Colonic mucosa (tissue), 4 donors: ENCODE measurements around the gene HOXD10. TPM values are rescaled to one million over a fixed set of nuclear protein-coding genes. Genes with fewer than 3 reads are reported as not detected.
A peak's percentile ranks its signal among the peaks of the same experiment; 100 is the strongest.

Experiments
- DNase-seq: peaks from one replicate; pipeline ENCODE4 v3.0.0-alpha.2; 2020
- H3K27ac ChIP-seq: fragments of 200-600 bp; one replicate; pipeline ENCODE4 v1.8.0; 2021
- H3K27me3 ChIP-seq: fragments of 200-600 bp; one replicate; pipeline ENCODE4 v1.8.0; 2021
- H3K36me3 ChIP-seq: fragments of 200-600 bp; one replicate; pipeline ENCODE4 v1.8.0; 2021
- H3K4me1 ChIP-seq: fragments of 200-600 bp; one replicate; pipeline ENCODE4 v1.8.0; 2021; ENCODE audit warnings: mild to moderate bottlenecking
- H3K4me3 ChIP-seq: fragments of 200-600 bp; one replicate; pipeline ENCODE4 v1.8.0; 2021
- H3K9ac ChIP-seq, 2 donors: one replicate each; pipeline ENCODE4 v1.7.0; 2013; ENCODE audit warnings: control low read depth in 2 of 2, low read depth in 2 of 2, low read length in 2 of 2
- H3K9me3 ChIP-seq: fragments of 200-600 bp; one replicate; pipeline ENCODE4 v1.8.0; 2021
- CTCF ChIP-seq: fragments of 200-600 bp; IDR thresholded peaks from one replicate; pipeline ENCODE4 v1.8.0; 2022; ENCODE audit warnings: antibody characterized with exemption, mild to moderate bottlenecking
- intact Hi-C: fragments of 100-400 bp; cut with DNase I; formaldehyde crosslinking; loops from one replicate; pipeline ENCODE4 v1.14.1; 2022
- total RNA-seq, 2 donors: library from RNA; stranded (reverse); fragmentation: NEBNext Ultra II Directional in 1 of 2; extraction: Animal tissue kit (Norgen Biotek cat#: 25700) in 1 of 2; gene quantifications; one replicate each; pipeline ENCODE4 v1.2.1, GENCODE V29; 2021
- donor health status: healthy.
- donor health status: DM: no; HTN: no; CAD: no.
- donor health status: DM: no; HTN: no; CAD: no.

Gene HOXD10
- total RNA-seq, 2 donors from 2014 or later = 0.32 to 1.9 TPM

- peaks cover 45% of the 10 kb centered on the region for H3K27me3 ChIP-seq
- peak within 1 kb of the TSS; percentile 75 for H3K27ac ChIP-seq
- H3K9me3 ChIP-seq = no peaks in the 10 kb centered on the region
- peak within 1 kb of the TSS; percentile 67 to 70 for H3K9ac ChIP-seq
- H3K4me1 ChIP-seq = no peaks in the 10 kb centered on the region
- intact Hi-C loops = loop anchor here (5.0 to 10.0 kb wide), 3 partner anchors 508 to 1016 kb away; no protein-coding TSS in a partner anchor
- no peak for TF ChIP-seq CTCF
- peak within 1 kb of the TSS; percentile 41 for H3K4me3 ChIP-seq
- no peaks in the 10 kb centered on the region for H3K36me3 ChIP-seq
- peak; percentile 72 for DNase-seq
These were observed 12.6 kb downstream of the HOXD10 start, which contains the start of gene HOXD8 for GRCh38 chr2:176128982-176129796. Gene HOXD8, plus strand, starts transcription at chr2:176129705. Its CDS starts 662 bp downstream, at chr2:176130367.

DNA sequence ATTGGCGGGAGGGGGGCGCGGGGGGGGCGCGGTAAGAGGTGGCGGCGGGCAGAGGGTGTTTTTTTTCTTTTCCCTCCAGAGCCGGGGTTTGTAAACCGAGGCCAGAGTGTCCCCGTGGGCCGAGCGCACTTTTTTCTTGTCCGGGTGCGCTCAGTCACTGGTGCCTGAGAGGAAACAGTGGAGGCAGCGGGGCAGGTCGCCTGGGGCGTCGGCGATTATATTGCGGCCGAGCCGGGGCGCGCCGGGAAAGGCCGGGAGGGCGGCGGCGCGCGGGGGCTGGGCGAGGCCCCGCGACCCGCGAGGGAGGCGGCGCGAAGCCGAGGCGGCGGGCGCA lies 13.2 kb downstream of the HOXD10 start:
- peak overlapping the region in 1 of 2 donors; percentile 70 for H3K9ac ChIP-seq
- H3K27me3 ChIP-seq = peaks cover 39% of the 10 kb centered on the region
- no peaks in the 10 kb centered on the region for H3K4me1 ChIP-seq

DNA sequence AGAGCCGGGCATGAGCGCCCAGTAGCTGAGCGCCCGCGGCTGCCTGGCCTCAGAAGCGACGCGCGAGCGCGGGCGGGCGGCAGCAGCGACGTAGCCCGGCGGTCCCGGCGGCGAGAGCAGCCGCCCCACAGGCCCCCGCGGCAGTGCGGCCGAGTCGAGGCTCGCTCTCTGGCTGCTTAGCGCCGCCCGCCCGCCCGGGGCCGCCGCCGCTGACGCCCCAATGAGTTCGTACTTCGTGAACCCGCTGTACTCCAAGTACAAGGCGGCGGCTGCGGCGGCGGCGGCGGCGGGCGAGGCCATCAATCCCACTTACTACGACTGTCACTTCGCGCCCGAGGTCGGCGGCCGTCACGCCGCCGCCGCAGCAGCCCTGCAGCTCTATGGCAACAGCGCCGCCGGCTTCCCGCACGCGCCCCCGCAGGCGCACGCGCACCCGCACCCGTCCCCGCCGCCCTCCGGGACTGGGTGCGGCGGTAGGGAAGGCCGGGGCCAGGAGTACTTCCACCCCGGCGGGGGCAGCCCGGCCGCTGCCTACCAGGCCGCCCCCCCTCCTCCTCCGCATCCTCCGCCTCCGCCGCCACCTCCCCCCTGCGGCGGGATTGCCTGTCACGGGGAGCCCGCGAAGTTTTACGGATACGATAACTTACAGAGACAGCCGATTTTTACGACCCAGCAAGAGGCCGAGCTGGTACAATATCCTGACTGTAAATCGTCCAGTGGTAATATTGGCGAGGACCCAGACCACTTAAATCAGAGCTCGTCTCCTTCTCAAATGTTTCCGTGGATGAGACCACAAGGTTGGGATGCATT lies 13.8 kb downstream of the HOXD10 start:
- H3K27me3 ChIP-seq = peaks cover 33% of the 10 kb centered on the region
- H3K9me3 ChIP-seq = no peaks in the 10 kb centered on the region
- peak overlapping the region; percentile 63 to 70 for H3K9ac ChIP-seq
- intact Hi-C loops = no loop called here
- H3K27ac ChIP-seq = peak overlapping the region; percentile 75
- H3K4me1 ChIP-seq = no peaks in the 10 kb centered on the region
- no peak for DNase-seq
- H3K36me3 ChIP-seq = no peaks in the 10 kb centered on the region
- TF ChIP-seq CTCF = no peak
- H3K4me3 ChIP-seq = peak overlapping the region; percentile 41

More for the DNA sequence above, 13.2 kb downstream of the HOXD10 start:
- Histone ChIP-seq H3K36me3 (no peaks in the 10 kb centered on the region), H3K27ac (peak overlapping the region; percentile 75), H3K9me3 (no peaks in the 10 kb centered on the region), H3K4me3 (peak overlapping the region; percentile 41)
- DNase-seq = no peak
- no peak for TF ChIP-seq CTCF
- intact Hi-C loops = loop anchor here (5.0 to 10.0 kb wide), 3 partner anchors 508 to 1015 kb away; no protein-coding TSS in a partner anchor

DNA sequence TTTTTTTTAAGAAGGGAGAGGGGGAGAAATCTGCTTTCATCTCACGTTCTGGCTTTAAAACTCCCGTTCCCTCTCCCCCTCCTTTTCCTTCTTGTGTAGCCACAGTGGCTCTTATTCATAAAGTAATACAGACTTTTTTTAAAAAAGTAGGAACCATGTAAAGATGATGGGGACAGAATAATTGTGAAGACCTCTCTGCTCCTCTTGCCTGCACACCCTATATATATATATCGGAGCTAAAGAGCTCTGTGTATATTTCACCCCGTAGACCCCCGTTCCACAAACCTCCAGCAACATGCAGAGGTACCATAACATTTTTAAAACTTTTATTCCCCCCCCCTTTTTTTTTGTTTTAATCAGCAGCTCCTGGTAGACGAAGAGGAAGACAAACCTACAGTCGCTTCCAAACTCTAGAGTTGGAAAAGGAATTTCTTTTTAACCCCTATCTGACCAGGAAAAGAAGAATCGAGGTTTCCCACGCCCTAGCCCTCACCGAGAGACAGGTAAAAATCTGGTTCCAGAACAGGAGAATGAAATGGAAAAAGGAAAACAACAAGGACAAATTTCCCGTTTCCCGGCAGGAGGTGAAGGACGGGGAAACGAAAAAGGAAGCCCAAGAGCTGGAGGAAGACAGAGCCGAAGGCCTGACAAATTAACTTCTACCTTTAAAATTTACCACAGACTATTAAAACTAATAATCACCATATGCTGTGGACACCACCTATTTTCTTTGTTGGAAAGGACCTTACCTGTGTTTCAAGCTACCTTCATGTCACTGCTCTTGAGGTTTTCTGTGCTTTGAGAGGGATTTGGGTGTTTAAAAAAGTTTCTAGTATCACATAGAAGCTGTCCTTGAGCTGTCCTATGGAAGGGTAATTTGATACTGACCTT lies 14.6 kb downstream of the HOXD10 start:
- no peak for DNase-seq
- Histone ChIP-seq H3K36me3 (no peaks in the 10 kb centered on the region), H3K27me3 (peaks cover 29% of the 10 kb centered on the region), H3K4me1 (no peaks in the 10 kb centered on the region), H3K4me3 (peak overlapping the region; percentile 41), H3K9ac (peak overlapping the region; percentile 36 to 63), H3K9me3 (no peaks in the 10 kb centered on the region), H3K27ac (peak overlapping the region; percentile 75)
- TF ChIP-seq CTCF = no peak
- intact Hi-C loops = no loop called here

GRCh38 chr2:176131848-176132158 lies 15.2 kb downstream of the HOXD10 start:
- no peak overlapping the region for H3K4me3 ChIP-seq
- intact Hi-C loops = no loop called here
- H3K27ac ChIP-seq = no peak overlapping the region

More at GRCh38 chr2:176131848-176132158, 15.2 kb downstream of the HOXD10 start:
- TF ChIP-seq CTCF = no peak
- Histone ChIP-seq H3K27me3 (peaks cover 28% of the 10 kb centered on the region), H3K4me1 (no peaks in the 10 kb centered on the region), H3K36me3 (no peaks in the 10 kb centered on the region), H3K9ac (peak overlapping the region in 1 of 2 donors; percentile 63), H3K9me3 (no peaks in the 10 kb centered on the region)
- DNase-seq = no peak
